ENCODE measurements around the gene SUV39H2.
"Not testable (repeated sequence)": the region's sequence is repeated elsewhere in the genome, so short reads cannot be mapped to it uniquely, and the experiment has no call there.

SUV39H2 gene

DNA sequence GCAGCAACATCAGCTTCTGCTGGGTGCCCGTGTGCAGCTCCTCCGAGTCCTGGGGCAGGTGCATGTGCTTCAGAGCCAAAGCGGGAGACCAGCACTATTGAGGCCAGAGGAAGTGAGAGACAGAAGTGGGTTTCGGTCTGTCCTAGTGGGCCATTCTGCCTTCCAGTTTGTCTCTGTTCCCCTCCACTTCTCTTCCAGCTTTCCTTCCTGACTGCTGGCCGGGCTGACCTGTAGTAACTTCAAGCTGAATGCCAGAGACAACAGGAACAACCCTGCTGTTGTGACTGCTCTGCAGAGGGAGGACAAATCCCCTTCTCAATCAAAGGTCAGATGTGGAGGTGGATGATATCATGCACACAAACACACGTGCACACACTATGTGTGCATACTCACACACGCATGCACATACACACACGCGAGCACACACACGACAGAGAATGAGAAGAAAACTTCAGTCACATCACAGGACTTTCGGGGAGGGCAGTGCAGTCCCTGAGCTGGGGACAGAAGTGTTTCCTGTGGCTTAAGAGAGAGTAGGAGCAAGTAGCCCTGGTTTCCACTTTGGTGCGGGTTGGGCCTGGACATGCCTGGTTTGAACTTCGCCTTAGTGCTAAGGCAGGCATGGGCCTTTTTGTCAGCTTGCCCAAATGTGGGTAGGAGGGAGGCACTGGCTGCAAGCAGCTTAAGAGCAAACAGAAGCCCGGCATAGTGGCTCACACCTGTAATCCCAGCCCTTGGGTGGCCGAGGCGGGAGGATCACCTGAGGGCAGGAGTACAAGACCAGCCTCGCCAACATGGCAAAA, 63.7 kb downstream of the SUV39H2 start:
- DNase-seq: not testable (repeated sequence)

- not testable (repeated sequence) for DNase-seq
These were observed 64.3 kb downstream of the SUV39H2 start for GRCh38 chr10:14942950-14943338.

GRCh38 chr10:14945108-14945507, 66.4 kb downstream of the SUV39H2 start:
- no peak for DNase-seq

DNA sequence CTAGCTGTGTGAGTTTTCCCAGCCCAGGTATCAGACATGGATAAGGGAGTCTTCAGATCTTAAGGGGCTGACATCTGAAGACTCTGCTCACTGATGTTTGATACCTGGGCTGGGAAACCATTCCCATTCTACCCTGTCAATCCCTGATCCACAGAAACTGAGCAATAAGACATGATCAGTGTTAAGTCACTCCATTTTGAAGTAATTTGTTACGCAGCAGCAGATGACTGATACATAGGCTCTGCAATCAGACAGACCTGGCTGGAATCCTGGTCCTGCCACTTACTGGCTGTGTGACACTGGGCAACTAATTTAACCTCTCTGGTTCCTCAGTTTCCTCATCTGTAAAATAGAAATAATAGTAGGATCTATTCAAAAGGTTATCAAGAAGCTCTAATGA, 68.6 kb downstream of the SUV39H2 start:
- DNase-seq: no peak

DNA sequence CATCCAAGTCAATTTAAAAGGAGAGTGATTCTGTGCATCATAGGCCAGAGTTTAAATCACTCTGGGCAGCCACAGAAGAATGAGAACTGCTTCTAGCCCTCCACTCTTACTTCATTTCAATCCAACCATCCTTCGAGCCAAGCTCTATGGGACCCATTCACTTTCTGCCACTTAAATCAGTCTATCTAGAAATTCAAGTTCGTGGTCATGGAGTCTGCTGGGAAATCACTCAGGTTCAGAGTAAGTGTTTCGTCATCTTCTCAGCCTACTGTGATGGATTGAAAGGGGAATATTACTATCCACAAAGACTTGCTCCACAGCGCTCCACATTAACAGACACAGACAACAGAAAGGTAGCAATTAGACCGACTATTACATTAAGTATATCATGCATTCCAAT, 70.6 kb downstream of the SUV39H2 start:
- no peak for DNase-seq

GRCh38 chr10:14952851-14953423, 74.3 kb downstream of the SUV39H2 start:
- no peak for DNase-seq

DNA sequence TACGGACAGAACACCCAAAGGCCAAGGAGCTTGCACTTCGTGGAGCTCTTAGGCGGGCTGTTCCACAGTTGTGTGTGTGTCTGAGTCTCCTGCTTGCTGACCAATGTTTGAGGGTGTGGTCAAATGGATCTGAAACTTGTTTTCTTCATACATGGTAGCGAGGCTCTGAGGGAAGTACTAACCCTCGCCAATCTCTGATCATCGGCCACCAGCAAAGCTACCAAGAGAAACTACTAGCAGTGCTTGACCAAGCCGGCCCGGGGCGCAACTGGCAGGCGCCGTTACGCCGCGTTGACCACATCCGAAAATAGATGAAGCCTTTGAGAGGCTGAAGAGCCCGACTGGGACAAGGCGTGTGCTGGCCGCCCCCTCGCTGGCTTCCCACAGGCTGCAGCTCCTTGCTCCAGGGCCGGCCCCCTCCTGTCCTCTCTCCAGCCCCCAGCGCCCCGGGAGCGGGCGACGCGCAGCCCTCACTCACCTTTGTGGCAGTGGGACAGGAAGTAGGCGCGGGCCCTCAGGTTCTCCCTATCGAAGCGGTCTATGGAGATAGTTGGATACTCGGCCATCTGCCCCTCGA, 74.8 kb downstream of the SUV39H2 start:
- no peak for DNase-seq

All from bone marrow (tissue), 2 donors.